ENCODE results near the gene C17orf67. TPM values are rescaled to one million over a fixed set of nuclear protein-coding genes. Genes with fewer than 3 reads are reported as not detected.

Gene C17orf67
- total and polyA plus RNA-seq, 2 of the 13 experiments (the other 11 are each of a cell fraction or from before 2014, with no cell fraction given), result 0.41 to 0.86 TPM

DNA sequence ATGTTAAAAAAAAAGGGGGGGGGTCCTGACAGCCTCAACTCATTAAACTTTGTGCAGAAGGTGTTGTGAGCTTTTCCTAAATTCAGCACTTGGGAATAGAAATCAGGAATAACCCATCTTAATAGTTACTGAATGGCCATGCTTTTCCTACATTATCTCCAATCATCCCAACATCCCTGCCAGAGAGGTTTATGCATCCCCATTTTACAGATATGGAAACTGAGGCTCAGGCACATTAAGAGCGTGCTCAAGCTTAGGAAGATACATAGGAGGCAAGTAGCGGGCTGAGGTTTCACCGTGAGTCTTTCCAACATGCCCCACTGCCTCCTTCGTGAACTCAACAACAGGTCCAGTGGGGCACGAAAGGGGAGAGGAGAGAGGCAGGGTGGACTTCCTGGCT, 78.4 kb downstream of the C17orf67 start:
- intact Hi-C loops (cut with micrococcal nuclease; ENCODE audit: unreplicated experiment), result no loop called here
- Histone ChIP-seq H3K36me3 (replicated peaks in 1 of 2; ENCODE audit: control insufficient read depth in 1 of 2, insufficient read depth in 2 of 2, low read length in 2 of 2) (no peaks in the 10 kb centered on the region), H3K27ac (ENCODE audit: extremely low read length, insufficient read depth, low read length) (no peak overlapping the region), H3K9ac (ENCODE audit: insufficient read depth, low read depth, low read length) (no peak overlapping the region), H4K20me1 (ENCODE audit: insufficient read depth, low read length) (no peaks in the 10 kb centered on the region), H3K4me2 (ENCODE audit: low read depth, low read length) (peak overlapping the region; percentile 53; the same call in 1 of the 2 replicates), H3K79me2 (ENCODE audit: insufficient read depth, low read length) (no peaks in the 10 kb centered on the region), H3K27me3 (ENCODE audit: control insufficient read depth in 1 of 2, insufficient read depth in 2 of 2, low read length in 2 of 2) (peaks cover 0 to 5% of the 10 kb centered on the region in 2 experiments; a peak in 2 of 5 replicates), H3K4me1 (ENCODE audit: insufficient read depth, low read length) (peaks cover 21% of the 10 kb centered on the region), H3K4me3 (replicated peaks in 1 of 3; ENCODE audit: insufficient read depth in 1 of 3, low read depth in 2 of 3, low read length in 3 of 3) (no peak overlapping the region), H2AFZ (ENCODE audit: low read length) (no peak overlapping the region), H3K9me3 (ENCODE audit: low read length) (no peaks in the 10 kb centered on the region)
- WGBS (ENCODE audit: low lambda C conversion rate), result 44% methylated on average over 5 of the region's 5 CpGs
- in situ Hi-C loops (cut with HindIII; ENCODE audit: extremely low pct_ligation_motif_present, low pct_unique_long_range_greater_than_20kb), result no loop called here
- FAIRE-seq, result no peak
- ChIA-PET CTCF (ENCODE audit: low intra/inter-chr PET ratio, low total read pairs) (no interaction called here), POLR2A (no interaction called here)
- BruUV-seq (replicated peaks), result no TSS peak
- no peak for DNase-seq (ENCODE audit: low spot score)
- no peak for TF ChIP-seq STAT5B (CRISPR knock-in tag; IDR thresholded peaks at IDR 0.05)
- TF ChIP-seq ZNF629 (CRISPR knock-in tag; conservative IDR thresholded peaks at IDR 0.05), result peak; percentile 82
- no peak for ATAC-seq

DNA sequence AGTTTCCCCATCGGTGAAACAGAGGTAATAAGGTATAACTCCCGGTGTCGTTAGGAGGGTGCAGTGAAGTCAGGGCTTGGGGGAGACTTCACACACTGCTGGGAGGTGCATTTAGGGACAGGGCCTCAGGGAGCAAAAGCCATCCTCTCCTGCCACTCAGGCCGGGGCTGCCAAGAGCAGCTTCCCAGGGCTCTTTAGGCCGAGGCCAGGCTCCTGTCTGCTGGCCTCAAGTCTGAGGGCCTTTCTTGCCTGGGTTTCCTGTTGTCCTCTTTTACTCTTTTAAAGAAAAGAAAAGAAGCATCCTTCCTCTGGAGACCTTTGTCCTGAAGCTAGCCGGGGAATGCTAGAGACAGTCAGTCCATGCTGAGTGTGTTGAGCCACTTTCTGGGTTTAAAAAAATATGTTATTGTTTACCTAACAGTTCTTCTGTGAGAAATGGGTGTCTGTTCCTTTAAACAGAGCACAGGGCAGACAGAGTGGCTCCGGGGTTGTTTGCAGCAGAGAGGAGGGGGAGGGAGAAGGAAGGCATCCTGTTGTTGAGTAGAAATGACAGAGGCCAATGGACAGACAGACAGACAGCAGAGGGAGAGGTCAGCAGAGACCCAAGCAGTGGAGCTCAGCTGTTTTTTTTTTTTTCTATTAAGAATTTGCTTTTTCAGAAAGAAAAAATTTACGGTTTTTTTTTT, 79.1 kb downstream of the C17orf67 start:
- no peaks in the 10 kb centered on the region for H3K9me3 ChIP-seq (ENCODE audit: low read length)
- ChIA-PET CTCF (ENCODE audit: low intra/inter-chr PET ratio, low total read pairs) (no interaction called here), POLR2A (no interaction called here)
- peaks cover 21% of the 10 kb centered on the region for H3K4me1 ChIP-seq (ENCODE audit: insufficient read depth, low read length)
- H3K9ac ChIP-seq (ENCODE audit: insufficient read depth, low read depth, low read length), result no peak overlapping the region
- peak overlapping the region; percentile 53 for H3K4me2 ChIP-seq (ENCODE audit: low read depth, low read length)
- peak; percentile 90 for ATAC-seq
- H2AFZ ChIP-seq (ENCODE audit: low read length), result no peak overlapping the region
- WGBS (ENCODE audit: low lambda C conversion rate), result 14% methylated on average over 7 of the region's 8 CpGs
- H3K79me2 ChIP-seq (ENCODE audit: insufficient read depth, low read length), result no peaks in the 10 kb centered on the region
- peak overlapping the region in 1 of 3 experiments; percentile 15; a peak in 1 of 6 replicates for H3K4me3 ChIP-seq (replicated peaks in 1 of 3; ENCODE audit: insufficient read depth in 1 of 3, low read depth in 2 of 3, low read length in 3 of 3)
- intact Hi-C loops (cut with micrococcal nuclease; ENCODE audit: unreplicated experiment), result no loop called here
- no TSS peak for BruUV-seq (replicated peaks)
- H4K20me1 ChIP-seq (ENCODE audit: insufficient read depth, low read length), result no peaks in the 10 kb centered on the region
- H3K36me3 ChIP-seq (replicated peaks in 1 of 2; ENCODE audit: control insufficient read depth in 1 of 2, insufficient read depth in 2 of 2, low read length in 2 of 2), result no peaks in the 10 kb centered on the region
- DNase-seq (ENCODE audit: low spot score), result peak; percentile 83
- in situ Hi-C loops (cut with HindIII; ENCODE audit: extremely low pct_ligation_motif_present, low pct_unique_long_range_greater_than_20kb), result no loop called here
- H3K27me3 ChIP-seq (ENCODE audit: control insufficient read depth in 1 of 2, insufficient read depth in 2 of 2, low read length in 2 of 2), result peaks cover 0 to 5% of the 10 kb centered on the region in 2 experiments; a peak in 2 of 5 replicates
- FAIRE-seq, result peak; percentile 85
- peak overlapping the region; percentile 39 for H3K27ac ChIP-seq (ENCODE audit: extremely low read length, insufficient read depth, low read length)
- TF ChIP-seq CEBPB (IDR thresholded peaks at IDR 0.05; ENCODE audit: borderline replicate concordance, low read depth, low read length) (no peak), MIER2 (CRISPR knock-in tag; IDR thresholded peaks at IDR 0.05) (no peak), ZNF547 (CRISPR knock-in tag; IDR thresholded peaks at IDR 0.05) (no peak), ZSCAN20 (CRISPR knock-in tag; IDR thresholded peaks at IDR 0.05; ENCODE audit: borderline replicate concordance) (no peak), HDAC6 (IDR thresholded peaks at IDR 0.05; ENCODE audit: low read depth, low read length) (no peak), ZNF724P (CRISPR knock-in tag; IDR thresholded peaks at IDR 0.05; ENCODE audit: borderline replicate concordance) (no peak), MEIS2 (CRISPR knock-in tag; IDR thresholded peaks at IDR 0.05) (no peak), ZNF652 (CRISPR knock-in tag; IDR thresholded peaks at IDR 0.05; ENCODE audit: borderline replicate concordance, low read depth) (no peak), ZNF564 (CRISPR knock-in tag; IDR thresholded peaks at IDR 0.05) (no peak)
- TF ChIP-seq, protein P1, sequence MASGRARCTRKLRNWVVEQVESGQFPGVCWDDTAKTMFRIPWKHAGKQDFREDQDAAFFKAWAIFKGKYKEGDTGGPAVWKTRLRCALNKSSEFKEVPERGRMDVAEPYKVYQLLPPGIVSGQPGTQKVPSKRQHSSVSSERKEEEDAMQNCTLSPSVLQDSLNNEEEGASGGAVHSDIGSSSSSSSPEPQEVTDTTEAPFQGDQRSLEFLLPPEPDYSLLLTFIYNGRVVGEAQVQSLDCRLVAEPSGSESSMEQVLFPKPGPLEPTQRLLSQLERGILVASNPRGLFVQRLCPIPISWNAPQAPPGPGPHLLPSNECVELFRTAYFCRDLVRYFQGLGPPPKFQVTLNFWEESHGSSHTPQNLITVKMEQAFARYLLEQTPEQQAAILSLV (CRISPR knock-in tag; IDR thresholded peaks at IDR 0.05; ENCODE audit: borderline replicate concordance), result no peak
- TF ChIP-seq, protein P2, sequence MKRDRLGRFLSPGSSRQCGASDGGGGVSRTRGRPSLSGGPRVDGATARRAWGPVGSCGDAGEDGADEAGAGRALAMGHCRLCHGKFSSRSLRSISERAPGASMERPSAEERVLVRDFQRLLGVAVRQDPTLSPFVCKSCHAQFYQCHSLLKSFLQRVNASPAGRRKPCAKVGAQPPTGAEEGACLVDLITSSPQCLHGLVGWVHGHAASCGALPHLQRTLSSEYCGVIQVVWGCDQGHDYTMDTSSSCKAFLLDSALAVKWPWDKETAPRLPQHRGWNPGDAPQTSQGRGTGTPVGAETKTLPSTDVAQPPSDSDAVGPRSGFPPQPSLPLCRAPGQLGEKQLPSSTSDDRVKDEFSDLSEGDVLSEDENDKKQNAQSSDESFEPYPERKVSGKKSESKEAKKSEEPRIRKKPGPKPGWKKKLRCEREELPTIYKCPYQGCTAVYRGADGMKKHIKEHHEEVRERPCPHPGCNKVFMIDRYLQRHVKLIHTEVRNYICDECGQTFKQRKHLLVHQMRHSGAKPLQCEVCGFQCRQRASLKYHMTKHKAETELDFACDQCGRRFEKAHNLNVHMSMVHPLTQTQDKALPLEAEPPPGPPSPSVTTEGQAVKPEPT (CRISPR knock-in tag; IDR thresholded peaks at IDR 0.05; ENCODE audit: low read depth), result no peak
- TF ChIP-seq, protein P3, sequence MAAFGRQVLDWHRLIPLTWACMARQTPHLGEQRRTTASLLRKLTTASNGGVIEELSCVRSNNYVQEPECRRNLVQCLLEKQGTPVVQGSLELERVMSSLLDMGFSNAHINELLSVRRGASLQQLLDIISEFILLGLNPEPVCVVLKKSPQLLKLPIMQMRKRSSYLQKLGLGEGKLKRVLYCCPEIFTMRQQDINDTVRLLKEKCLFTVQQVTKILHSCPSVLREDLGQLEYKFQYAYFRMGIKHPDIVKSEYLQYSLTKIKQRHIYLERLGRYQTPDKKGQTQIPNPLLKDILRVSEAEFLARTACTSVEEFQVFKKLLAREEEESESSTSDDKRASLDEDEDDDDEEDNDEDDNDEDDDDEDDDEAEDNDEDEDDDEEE (CRISPR knock-in tag; IDR thresholded peaks at IDR 0.05), result no peak
